ENCODE data around the gene C22orf39. TPM values are rescaled to one million over a fixed set of nuclear protein-coding genes. Genes with fewer than 3 reads are reported as not detected.

The C22orf39 gene
- polyA plus RNA-seq, 3 donors: 24.3 to 44.4 (median 36.1) TPM

DNA sequence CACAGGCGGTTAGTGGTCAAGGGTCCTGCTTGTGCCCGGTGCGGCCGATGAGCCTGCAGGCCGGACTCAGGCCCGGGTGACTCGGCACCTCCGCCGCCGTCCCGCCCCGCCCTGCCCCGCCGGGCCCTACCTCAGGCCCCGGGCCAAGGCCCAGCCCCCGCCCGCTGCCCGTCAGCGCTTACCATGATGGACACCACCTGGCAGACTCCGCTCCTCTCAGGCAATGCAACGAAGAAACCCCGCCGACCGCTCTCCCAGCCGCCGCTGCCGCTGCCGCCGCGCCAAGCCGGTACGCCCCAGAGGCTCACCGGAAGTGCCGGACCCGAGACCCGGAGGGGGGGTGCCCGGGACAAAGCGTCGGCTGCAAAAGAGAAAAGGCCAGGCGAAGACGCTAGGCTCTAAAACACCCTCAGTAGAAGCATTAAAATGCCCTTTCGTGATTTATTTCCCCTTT lies 31.4 kb upstream of the C22orf39 start, which contains the start of gene UFD1:
Gene UFD1 (minus strand): TSS at position 293 of the 454 bp plus-strand sequence. CDS start 108 bp downstream, at position 185.
- H3K27ac ChIP-seq (ENCODE audit: low read depth, low read length): peak within 1 kb of the TSS; percentile 98
- 0 to 1% (median 0%) methylated on average over 38 to 42 of the region's 42 CpGs for WGBS, 3 donors

DNA sequence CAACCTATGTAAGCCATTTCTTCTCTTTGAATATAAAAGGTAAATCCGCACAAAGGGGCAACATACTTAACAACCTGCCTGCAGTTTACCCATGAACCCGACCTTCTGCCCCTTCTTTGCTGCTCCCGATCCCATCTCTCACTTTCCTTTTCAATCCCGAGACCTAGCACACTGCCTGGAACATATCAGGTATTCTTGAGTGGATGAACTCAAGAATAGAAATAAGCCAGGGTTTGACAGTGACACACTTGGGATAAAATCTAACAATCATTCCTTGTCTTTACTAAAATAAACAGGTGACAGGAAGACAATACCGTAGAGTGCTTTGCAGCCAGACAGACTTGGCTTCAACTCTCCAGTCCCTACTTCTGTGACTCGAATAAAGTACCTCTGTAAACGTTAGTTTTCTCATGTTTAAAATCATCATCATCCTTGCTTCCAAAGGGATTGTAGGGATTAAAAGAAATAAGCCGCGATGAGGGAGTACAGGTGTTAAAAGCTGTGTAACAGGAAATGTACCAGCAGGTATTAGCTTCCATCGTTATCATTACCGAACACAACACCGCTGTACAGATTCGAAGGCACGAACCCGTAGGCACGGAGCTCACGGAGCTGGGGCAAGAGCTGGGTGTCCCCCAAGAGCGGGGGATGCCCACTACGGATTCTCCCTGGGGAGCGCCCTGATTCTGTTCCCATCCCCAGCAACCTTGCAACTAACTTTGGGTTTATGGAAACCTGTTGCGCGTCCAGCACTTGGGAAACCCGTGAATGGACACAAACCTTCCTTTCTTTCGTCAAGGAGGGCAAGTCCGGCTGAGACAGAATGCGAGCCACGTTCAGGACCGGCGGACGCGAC lies 30.8 kb upstream of the C22orf39 start:
- H3K27ac ChIP-seq (ENCODE audit: low read depth, low read length): no peak overlapping the region
- 1 to 2% (median 1%) methylated on average over 30 to 31 of the region's 31 CpGs for WGBS, 3 donors

DNA sequence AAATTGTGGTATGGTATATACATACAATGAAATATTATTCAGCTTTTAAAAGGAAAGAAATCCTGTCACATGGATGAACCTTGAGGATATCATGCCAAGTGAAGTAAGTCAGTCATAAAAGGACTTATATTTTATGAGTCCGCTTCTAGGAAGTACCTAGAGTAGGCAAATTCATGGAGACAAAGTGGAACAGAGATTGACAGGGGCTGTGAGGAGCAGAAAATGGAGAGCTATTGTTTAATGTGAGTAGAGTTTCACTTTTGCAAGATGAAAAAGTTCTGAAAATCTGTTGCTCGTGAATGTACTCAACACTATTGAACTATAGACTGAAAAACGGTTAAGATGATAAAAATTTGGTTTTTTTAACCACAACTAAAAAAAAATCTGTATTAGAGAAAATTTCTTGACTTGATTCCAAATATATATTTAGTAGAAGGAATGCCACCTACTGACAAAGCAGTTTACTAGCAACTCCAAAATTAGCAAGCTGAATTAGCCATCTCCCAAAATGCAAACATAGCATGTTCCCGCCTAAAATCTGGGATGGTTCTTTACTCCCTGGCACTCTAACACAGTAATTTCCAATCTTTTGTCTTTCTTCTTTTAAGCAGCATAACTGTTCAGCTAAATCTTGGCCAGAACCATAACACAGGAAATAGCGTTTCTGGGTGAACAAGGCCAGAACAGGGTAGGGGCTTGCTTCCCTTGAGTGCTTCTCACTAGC lies 30.0 kb upstream of the C22orf39 start:
- no peak overlapping the region for H3K27ac ChIP-seq (ENCODE audit: low read depth, low read length)
- 19 to 26% (median 22%) methylated on average over 5 of the region's 5 CpGs for WGBS, 3 donors

DNA sequence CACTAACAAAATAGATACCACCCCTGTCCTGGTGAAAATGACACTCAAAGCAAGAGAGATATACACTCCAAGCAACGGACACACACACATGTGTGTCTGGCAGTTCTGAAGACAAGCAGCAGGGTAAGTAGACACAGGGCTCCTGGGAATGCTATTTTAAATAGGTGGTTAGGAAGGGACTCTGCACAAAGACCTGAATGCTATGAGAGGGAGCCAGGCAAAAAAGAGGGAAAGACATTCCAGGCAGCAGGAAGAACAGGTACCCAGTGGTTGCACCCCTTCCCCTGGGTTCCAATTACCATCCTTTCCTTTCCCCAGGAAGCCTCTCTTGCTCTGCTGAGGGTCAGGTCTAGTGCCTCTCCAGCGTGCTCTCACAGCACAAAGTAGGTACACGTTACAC lies 28.5 kb upstream of the C22orf39 start:
- 73 to 77% (median 74%) methylated on average over 3 of the region's 3 CpGs for WGBS, 3 donors
- no peak overlapping the region for H3K27ac ChIP-seq (ENCODE audit: low read depth, low read length)

DNA sequence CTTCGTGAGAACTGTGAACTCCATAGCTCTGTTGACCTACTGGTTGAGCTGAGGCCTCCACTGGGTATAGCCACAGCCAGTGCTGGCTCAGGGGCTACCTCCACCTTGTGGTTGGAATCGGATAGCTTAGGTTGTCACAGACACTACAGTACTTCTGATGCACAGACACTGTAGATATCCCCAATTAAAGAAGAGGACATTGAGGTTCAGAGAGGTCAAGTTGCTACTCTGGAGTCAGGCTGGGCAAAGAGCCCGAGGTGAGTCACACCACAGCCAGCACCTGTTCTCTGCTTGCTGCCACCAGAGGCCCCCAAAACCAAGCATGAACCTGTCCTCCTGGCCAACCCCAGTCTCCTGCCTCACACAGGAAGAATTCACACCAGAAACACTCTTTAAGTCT lies 26.1 kb upstream of the C22orf39 start:
- WGBS, 3 donors: 74 to 89% (median 82%) methylated on average over 3 of the region's 3 CpGs
- no peak overlapping the region for H3K27ac ChIP-seq (ENCODE audit: low read depth, low read length)

DNA sequence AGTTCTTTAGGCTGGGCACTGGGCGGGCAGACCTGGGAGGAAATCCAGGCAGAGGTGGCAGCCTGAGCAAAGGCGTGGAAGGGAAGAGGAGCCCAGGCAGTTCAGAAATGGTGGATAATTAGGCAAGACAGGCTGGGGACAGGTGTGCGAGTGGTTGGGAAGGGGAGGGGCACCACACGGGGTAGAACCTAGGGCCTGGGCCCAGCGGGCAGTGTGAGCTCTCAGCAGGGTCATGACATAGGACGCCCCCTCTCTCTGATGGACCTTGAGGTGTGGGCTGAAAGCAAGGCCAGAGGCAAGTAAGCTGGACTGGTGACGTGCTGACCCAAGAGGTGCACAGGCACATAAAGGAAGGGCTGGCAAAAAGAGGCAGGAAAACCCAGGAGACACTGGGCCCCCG lies 24.7 kb upstream of the C22orf39 start:
- WGBS, 3 donors: 90 to 95% (median 91%) methylated on average over 8 of the region's 8 CpGs
- no peak overlapping the region for H3K27ac ChIP-seq (ENCODE audit: low read depth, low read length)

DNA sequence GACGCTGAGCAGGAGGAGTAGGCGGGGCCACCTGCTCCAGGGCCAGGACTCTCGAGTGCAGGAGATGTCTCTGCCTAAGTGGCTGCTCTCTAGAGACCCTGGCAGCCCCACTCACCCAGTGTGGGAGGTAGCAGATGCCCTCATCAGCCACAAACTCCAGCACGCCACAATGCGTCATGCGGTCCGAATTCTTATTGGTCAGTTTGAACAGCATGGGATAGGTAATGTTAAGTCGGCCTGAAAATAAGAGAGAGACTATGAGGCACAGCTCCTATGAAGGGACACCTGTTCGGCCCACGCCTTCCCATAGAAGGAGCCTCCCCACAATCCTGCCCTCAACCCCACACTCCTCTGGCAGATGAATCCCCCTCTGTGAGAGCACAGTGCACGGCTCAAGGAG lies 24.1 kb upstream of the C22orf39 start:
- WGBS, 3 donors: 89 to 94% (median 93%) methylated on average over 11 of the region's 11 CpGs

DNA sequence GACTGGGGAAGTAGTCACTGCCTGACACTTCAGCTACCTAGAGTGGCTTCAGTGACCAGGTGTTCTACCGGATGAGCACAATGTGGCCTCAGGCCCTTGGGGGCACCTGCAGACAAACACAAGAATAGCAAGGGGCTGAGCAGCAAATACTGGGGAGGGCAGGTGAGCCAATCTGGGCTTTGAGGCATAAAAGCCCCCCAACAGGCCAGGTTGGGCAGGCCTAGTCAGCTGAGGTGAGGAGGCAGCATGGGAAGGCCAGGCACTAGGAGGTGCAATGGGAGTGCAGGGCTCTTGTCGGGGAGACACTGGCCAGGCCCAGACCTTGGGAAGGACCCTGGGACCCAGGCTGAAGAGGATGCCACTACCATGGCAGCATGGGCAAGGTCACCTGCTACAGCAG lies 22.5 kb upstream of the C22orf39 start:
- H3K27ac ChIP-seq (ENCODE audit: low read depth, low read length): no peak overlapping the region
- 97 to 100% (median 97%) methylated on average over 2 of the region's 2 CpGs for WGBS, 3 donors

More for the DNA sequence above, 24.1 kb upstream of the C22orf39 start:
- H3K27ac ChIP-seq (ENCODE audit: low read depth, low read length): no peak overlapping the region

DNA sequence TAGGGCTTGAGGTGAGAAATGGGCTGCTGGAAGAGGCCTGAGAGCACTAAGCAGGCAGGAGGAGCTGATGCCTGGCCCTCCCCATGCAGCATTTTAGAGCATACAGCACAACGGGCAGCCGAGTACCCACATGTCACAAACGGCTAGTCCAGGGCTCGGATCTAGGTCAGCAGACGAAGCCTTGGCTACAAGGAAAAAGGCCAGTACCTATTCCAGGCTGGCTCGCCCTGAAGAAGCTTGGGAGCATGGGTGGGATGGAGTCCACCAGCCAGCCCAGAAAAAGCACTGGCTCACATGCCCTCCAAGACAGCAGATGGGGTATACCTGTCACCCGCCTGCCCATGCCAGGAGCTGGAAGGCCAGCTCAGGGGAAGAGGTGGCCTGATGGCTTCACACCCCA lies 21.9 kb upstream of the C22orf39 start:
- no peak overlapping the region for H3K27ac ChIP-seq (ENCODE audit: low read depth, low read length)
- WGBS, 3 donors: 92 to 98% (median 95%) methylated on average over 7 of the region's 7 CpGs

DNA sequence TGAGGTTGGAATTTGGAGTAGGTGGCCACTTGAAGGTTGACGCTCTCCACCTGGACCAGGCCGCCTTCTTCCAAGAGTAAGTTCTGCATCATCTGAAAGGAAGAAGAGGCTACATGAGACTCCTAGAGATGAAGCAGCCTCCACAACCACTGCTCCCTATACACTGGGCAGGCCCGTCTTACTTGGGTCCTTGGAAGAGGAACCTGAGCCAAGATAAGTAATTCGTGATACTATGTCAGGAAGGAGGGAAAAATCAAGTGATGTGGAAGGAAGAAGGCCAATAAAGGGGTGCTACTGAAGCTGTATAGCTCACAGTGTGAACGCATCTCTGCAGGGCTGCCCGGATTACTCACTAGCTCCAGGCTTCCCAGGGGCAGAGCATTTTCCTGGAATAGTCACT lies 20.4 kb upstream of the C22orf39 start:
- WGBS, 3 donors: 91 to 95% (median 94%) methylated on average over 6 of the region's 6 CpGs
- no peak overlapping the region for H3K27ac ChIP-seq (ENCODE audit: low read depth, low read length)

DNA sequence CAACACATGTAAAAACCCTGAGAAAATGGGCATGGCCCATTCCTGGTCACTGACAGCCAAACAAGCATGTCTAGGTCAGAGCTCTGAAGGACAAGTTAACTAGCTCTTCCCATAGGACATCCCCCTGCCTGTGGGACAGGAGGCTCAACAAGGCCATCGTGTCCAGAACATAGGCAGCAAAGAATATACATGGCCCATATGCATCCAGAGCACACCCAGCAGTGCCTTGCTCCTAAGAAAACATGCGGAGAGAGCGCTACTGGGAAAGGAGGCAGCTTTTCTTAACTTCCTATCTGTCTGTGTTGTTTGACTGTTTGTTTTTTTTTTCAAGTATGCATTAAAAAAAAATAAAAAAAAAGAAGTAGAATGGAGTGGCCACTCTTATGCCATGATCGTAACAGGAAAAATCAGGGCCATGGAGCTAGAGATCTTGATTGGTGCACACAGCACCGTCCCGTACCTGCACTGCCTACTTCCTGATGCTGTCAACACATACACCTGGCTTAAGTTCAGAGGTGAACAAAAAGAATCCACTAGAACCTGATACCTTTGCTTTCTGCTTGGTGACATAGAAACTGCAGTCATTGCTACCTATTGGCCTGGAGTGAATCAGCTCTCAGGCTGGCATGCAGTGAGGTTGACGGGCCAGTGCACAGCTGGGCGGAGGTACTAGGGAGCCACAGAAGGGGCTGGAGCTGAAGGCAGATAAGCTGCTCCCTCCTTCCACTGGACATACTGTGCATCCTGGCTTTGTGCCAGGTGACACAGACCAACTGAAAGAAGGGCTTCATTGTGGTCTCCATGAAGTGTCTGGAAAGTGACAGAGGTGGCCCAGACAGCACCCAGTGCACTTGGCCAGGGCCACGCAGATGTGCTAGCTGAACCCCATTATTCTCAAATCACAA lies 19.6 kb upstream of the C22orf39 start:
- H3K27ac ChIP-seq (ENCODE audit: low read depth, low read length): no peak overlapping the region
- WGBS, 3 donors: 93 to 96% (median 94%) methylated on average over 9 of the region's 9 CpGs

DNA sequence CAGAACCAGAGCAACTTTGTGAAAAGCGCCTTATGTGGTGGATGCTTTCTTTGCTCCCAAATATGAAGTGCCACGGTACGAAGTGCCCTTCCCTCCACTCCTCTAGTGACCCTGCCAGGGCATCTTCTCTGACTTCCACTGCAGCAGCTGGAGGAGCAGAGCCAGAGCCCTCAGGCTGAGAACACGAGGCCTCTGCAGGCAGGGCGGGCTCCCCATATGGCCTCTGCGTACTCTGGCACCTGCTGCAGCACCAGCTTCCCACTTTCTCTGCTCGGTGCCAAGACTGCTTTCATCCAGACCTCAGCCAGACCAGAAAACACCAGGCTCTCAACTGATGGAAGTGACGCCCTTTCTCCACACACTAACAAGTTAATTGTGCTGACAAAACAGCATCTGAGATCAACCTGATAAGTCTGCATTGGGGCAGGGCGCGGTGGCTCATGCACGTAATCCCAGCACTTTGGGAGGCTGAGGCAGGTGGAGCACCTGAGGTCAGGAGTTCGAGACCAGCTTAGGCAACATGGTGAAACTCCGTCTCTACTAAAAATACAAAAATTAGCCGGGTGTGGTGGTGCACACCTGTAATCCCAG lies 18.7 kb upstream of the C22orf39 start:
- H3K27ac ChIP-seq (ENCODE audit: low read depth, low read length): no peak overlapping the region
- WGBS, 3 donors: 90 to 92% (median 90%) methylated on average over 14 of the region's 14 CpGs

DNA sequence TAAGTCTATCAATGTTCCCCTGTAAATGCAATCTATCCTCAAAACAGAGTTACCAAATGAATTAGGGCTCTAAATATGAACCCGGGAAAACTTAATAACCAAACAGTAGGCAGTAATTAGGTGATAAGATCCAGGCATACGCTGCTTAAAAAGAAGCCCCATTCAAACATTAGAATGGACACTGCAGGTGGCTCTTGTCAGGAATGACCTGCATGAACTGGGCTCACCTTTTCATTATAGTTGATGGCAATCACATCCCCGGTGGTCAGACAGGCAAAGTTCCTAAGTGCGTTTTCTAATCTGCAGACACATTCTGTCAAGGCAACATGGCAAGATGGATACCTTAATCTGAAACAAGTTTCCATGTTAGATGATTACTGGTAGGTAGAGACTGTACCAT lies 17.5 kb upstream of the C22orf39 start:
- H3K27ac ChIP-seq (ENCODE audit: low read depth, low read length): no peak overlapping the region
- 79 to 85% (median 85%) methylated on average over 4 of the region's 4 CpGs for WGBS, 3 donors

DNA sequence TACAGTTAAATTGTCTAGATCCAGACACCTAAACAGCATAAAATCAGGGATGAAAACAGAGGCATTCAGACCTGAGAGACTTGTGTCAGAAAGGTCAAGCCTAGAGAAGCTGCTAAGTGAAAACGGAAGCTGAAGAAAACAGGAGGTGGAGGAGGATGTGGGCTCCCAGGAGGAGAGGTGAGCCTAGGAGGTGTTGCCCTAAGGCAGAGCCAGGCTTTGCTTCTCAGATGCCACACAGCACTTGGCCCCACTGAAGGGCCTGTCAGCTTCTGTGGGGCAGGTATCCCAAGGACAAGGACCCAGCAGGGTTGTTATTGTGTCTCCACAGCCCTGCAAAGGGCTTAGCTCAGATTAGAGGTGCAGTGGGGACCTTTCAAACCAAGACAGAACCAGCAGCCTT lies 17.0 kb upstream of the C22orf39 start:
- 63 to 74% (median 73%) methylated on average over 1 of the region's 1 CpG for WGBS, 3 donors
- H3K27ac ChIP-seq (ENCODE audit: low read depth, low read length): no peak overlapping the region

DNA sequence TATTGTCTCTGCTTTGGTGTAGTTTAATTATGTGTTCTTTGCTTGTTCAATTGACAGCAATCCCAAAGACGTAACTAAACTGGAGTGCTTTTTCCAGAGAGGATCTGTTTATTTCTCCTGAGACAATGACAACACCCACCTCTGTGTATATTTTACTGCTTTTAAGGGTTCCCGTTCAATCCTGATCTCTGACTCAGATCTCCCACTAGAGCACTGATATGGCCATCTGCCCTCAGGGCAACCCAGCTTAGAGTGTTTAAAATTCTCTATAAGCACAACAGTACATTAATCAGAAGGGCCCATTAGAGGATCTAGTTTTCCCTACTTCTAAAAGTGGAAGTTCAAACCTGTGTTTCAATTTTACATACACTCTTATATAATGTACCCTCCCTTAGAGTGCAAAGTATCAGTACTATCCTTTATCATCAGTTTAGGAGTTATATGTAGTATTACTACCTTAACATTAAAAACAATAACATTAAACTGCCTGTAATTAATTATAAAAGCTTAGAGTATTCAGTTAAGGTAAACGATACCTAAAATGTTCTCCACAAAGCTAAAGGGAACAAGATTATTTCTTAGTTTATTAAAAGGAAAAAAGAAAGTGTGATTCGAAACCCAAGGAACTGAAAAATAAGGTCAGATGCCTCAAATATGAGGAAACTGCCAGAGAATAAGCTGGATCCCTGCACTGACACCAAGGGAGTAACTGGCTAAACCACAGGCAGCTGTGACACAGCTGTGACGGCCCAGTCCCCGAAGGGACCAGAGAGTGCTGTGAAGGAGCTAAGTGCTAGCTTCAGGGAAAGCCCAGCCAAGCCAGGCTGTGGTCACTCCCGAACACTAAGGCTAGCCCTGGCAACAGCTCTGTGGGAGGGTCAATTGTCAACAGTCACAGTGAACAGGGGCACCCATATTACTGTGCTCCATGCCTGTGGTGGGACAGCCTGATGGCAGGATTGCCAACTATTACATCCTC lies 16.3 kb upstream of the C22orf39 start:
- WGBS, 3 donors: 63 to 88% (median 70%) methylated on average over 7 of the region's 7 CpGs
- no peak overlapping the region for H3K27ac ChIP-seq (ENCODE audit: low read depth, low read length)

DNA sequence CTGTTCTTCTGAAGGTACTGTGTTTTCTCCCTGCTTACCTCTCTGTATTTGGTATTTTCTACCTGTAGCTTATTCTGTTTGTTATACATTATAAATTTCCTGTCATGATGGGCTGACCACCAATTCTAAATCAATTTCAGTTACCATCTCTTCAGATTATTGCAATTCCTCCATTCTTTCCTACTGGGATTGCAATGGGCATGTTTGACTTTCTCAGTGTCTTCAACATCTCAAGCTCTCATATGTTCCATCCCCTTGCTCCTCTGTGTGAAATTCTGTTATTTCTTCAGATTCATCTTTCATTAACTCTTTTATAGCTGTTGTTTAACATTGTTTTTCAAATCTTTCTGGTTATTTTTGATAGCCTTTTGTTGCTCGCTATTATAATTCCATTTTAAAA lies 15.5 kb upstream of the C22orf39 start:
- WGBS, 3 donors: 93 to 96% (median 95%) methylated on average over 1 of the region's 1 CpG
- no peak overlapping the region for H3K27ac ChIP-seq (ENCODE audit: low read depth, low read length)

DNA sequence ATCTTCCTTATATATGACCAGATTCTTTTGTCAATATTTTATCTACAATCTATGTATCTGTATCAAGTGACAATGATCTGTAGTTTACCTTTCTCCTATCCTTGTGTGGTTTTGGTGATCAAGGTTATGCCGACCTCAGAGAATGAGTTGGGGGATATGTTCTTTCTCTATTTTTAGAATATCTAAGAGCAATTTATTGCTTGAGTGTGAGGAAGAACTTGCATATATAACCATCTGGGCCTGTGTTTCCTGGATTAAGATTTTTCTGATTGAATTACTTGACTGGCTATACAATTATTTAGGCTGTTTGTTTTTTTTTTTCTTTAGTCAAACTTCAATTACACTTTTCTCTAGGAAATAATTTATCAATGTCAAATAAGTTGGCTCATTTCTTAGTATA lies 14.0 kb upstream of the C22orf39 start:
- 91 to 95% (median 95%) methylated on average over 1 of the region's 1 CpG for WGBS, 3 donors

More for the DNA sequence above, 14.0 kb upstream of the C22orf39 start:
- H3K27ac ChIP-seq (ENCODE audit: low read depth, low read length): no peak overlapping the region

Measured in adipose tissue (tissue), 3 donors.